A673 (cell line): ENCODE data around the gene PRKG1.

Experiments used
- EZH2 ChIP-seq: fragments of 200-600 bp; sonication (generic); IDR thresholded peaks from 2 replicates; pipeline ENCODE4 v1.6.1; 2017; ENCODE audit warnings: borderline replicate concordance, low read depth, mild to moderate bottlenecking, mixed read lengths, antibody characterized with exemption, low read length; ENCODE audit not compliant: poor library complexity, severe bottlenecking
- TF ChIP-seq, protein P1 (sequence below): fragments of 300-800, 200-600 bp; sonication (generic); conservative IDR thresholded peaks from 2 replicates; pipeline ENCODE4 v1.5.1; 2017; ENCODE audit warnings: low read depth, mild to moderate bottlenecking, antibody characterized with exemption, low read length, moderate library complexity, mixed read lengths

DNA sequence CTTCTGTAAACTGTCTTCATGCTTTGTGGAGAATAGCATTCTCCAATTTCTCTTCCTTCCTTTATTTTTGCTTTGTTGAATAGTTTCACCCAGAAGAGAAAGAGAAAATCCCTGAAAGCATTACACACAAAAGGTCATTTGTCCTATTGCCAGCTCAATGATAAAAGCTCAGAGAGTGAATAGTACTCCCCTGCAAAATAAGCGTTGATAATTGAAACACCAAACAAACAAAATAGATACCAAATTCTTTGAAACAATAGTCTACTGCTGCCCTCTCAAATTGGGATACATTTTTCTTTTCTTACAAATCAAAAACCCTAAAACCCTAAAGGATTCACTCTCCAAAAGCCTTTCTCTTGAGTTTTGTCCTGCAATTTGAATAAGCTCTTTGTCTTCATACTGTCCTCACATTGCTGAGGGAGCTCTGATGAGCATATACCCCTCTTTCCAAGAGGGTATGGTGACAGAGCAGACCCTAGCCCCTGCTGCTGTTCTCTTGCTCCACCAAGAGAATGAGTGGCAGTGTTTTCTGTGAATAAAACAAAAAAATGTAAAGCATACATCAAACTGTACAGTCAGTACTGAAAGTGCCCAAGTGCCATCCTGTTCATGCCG lies 490.7 kb downstream of the PRKG1 start:
- TF ChIP-seq, protein P1, sequence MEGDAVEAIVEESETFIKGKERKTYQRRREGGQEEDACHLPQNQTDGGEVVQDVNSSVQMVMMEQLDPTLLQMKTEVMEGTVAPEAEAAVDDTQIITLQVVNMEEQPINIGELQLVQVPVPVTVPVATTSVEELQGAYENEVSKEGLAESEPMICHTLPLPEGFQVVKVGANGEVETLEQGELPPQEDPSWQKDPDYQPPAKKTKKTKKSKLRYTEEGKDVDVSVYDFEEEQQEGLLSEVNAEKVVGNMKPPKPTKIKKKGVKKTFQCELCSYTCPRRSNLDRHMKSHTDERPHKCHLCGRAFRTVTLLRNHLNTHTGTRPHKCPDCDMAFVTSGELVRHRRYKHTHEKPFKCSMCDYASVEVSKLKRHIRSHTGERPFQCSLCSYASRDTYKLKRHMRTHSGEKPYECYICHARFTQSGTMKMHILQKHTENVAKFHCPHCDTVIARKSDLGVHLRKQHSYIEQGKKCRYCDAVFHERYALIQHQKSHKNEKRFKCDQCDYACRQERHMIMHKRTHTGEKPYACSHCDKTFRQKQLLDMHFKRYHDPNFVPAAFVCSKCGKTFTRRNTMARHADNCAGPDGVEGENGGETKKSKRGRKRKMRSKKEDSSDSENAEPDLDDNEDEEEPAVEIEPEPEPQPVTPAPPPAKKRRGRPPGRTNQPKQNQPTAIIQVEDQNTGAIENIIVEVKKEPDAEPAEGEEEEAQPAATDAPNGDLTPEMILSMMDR: no peak
- no peak for TF ChIP-seq EZH2
